WTC11 (cell line): Measurements from ENCODE around the gene GOLT1A. TPM values are rescaled to one million over a fixed set of nuclear protein-coding genes. Genes with fewer than 3 reads are reported as not detected.

Source experiments
- ATAC-seq: fragments of 200-7000 bp; cut with Tn5 transposase; 2 replicates; pipeline ENCODE4 v1.10.0; 2021; ENCODE audit warnings: mild to moderate bottlenecking, moderate library complexity
- CTCF ChIA-PET: fragments of 300-600 bp; sonication (Branson Sonifier 250); formaldehyde crosslinking; loops from one replicate; lab custom pipeline; 2021; ENCODE audit warnings: antibody characterized with exemption; lab: Charles Lee
- POLR2A ChIA-PET: fragments of 350-600 bp; sonication (Branson Sonifier 250); formaldehyde crosslinking; loops from one replicate; lab custom pipeline; 2021; ENCODE audit warnings: antibody characterized with exemption; lab: Charles Lee
- DNase-seq: peaks from one replicate; pipeline ENCODE4 v3.0.0; 2021; ENCODE audit warnings: low spot score
- H3K27ac Mint-ChIP-seq: 2 replicates; pipeline ENCODE4 v1.8.0; 2021; ENCODE audit warnings: mixed read lengths
- H3K27me3 Mint-ChIP-seq: 2 replicates; pipeline ENCODE4 v1.8.0; 2021; ENCODE audit warnings: low read depth, mild to moderate bottlenecking, moderate library complexity, mixed read lengths
- H3K36me3 Mint-ChIP-seq: 2 replicates; pipeline ENCODE4 v1.8.0; 2021; ENCODE audit warnings: mixed read lengths
- H3K4me1 Mint-ChIP-seq: 2 replicates; pipeline ENCODE4 v1.8.0; 2022; ENCODE audit warnings: mixed read lengths
- H3K4me3 Mint-ChIP-seq: 2 replicates; pipeline ENCODE4 v1.8.0; 2021; ENCODE audit warnings: mild to moderate bottlenecking, moderate library complexity, mixed read lengths
- H3K9me3 Mint-ChIP-seq: 2 replicates; pipeline ENCODE4 v1.8.0; 2021; ENCODE audit warnings: mixed read lengths
- AR ChIP-seq: fragments of 250-450 bp; sonication (Bioruptor Pico); IDR thresholded peaks from 2 replicates; pipeline ENCODE4 v1.9.0; 2021; ENCODE audit warnings: mild to moderate bottlenecking
- CBFB ChIP-seq: sonication (generic); formaldehyde crosslinking; IDR thresholded peaks from 2 replicates; pipeline ENCODE4 v1.8.1; 2022; ENCODE audit warnings: mild to moderate bottlenecking, low read depth, missing genetic modification reagents
- CREM ChIP-seq: sonication (generic); formaldehyde crosslinking; IDR thresholded peaks from 2 replicates; pipeline ENCODE4 v1.8.1; 2022; ENCODE audit warnings: mild to moderate bottlenecking, missing genetic modification reagents, moderate library complexity
- FOXJ3 ChIP-seq: sonication (generic); formaldehyde crosslinking; IDR thresholded peaks from 2 replicates; pipeline ENCODE4 v1.9.0; 2021; ENCODE audit warnings: missing genetic modification reagents, mild to moderate bottlenecking, borderline replicate concordance
- GABPB1 ChIP-seq: sonication (generic); formaldehyde crosslinking; IDR thresholded peaks from 2 replicates; pipeline ENCODE4 v1.8.1; 2023; ENCODE audit warnings: mild to moderate bottlenecking, missing genetic modification reagents
- GTF2I ChIP-seq: fragments of 250-450 bp; sonication (Bioruptor Pico); conservative IDR thresholded peaks from 2 replicates; pipeline ENCODE4 v1.4.0; 2021; ENCODE audit warnings: mild to moderate bottlenecking
- HMGA2 ChIP-seq: fragments of 250-450 bp; sonication (Bioruptor Pico); IDR thresholded peaks from 2 replicates; pipeline ENCODE4 v1.4.0; 2021; ENCODE audit warnings: mild to moderate bottlenecking, moderate library complexity
- MLX ChIP-seq: sonication (generic); formaldehyde crosslinking; IDR thresholded peaks from 2 replicates; pipeline ENCODE4 v1.8.1; 2023; ENCODE audit warnings: mild to moderate bottlenecking, missing genetic modification reagents, moderate library complexity
- NR2C2 ChIP-seq: sonication (generic); formaldehyde crosslinking; IDR thresholded peaks from 2 replicates; pipeline ENCODE4 v1.8.0; 2022; ENCODE audit warnings: mild to moderate bottlenecking, missing genetic modification reagents
- PRDM15 ChIP-seq: sonication (generic); formaldehyde crosslinking; IDR thresholded peaks from 2 replicates; pipeline ENCODE4 v1.8.0; 2022; ENCODE audit warnings: missing genetic modification reagents
- PREB ChIP-seq: sonication (generic); formaldehyde crosslinking; IDR thresholded peaks from 2 replicates; pipeline ENCODE4 v1.8.1; 2022; ENCODE audit warnings: mild to moderate bottlenecking, missing genetic modification reagents, moderate library complexity, borderline replicate concordance
- SMAD4 ChIP-seq: sonication (generic); formaldehyde crosslinking; IDR thresholded peaks from 2 replicates; pipeline ENCODE4 v1.8.0; 2022; ENCODE audit warnings: mild to moderate bottlenecking, missing genetic modification reagents
- TEAD1 ChIP-seq: sonication (generic); formaldehyde crosslinking; IDR thresholded peaks from 2 replicates; pipeline ENCODE4 v1.8.0; 2022; ENCODE audit warnings: mild to moderate bottlenecking, missing genetic modification reagents
- TEAD4 ChIP-seq: sonication (generic); formaldehyde crosslinking; IDR thresholded peaks from 2 replicates; pipeline ENCODE4 v1.8.0; 2022; ENCODE audit warnings: mild to moderate bottlenecking, missing genetic modification reagents
- TP53 ChIP-seq: sonication (generic); formaldehyde crosslinking; IDR thresholded peaks from 2 replicates; pipeline ENCODE4 v1.8.1; 2023; ENCODE audit warnings: mild to moderate bottlenecking, missing genetic modification reagents
- USF2 ChIP-seq: sonication (generic); formaldehyde crosslinking; IDR thresholded peaks from 2 replicates; pipeline ENCODE4 v1.8.1; 2023; ENCODE audit warnings: mild to moderate bottlenecking, missing genetic modification reagents, moderate library complexity
- ZNF232 ChIP-seq: sonication (generic); formaldehyde crosslinking; IDR thresholded peaks from 2 replicates; pipeline ENCODE4 v1.8.0; 2022; ENCODE audit warnings: mild to moderate bottlenecking, missing genetic modification reagents
- ZNF396 ChIP-seq: fragments of 250-450 bp; sonication (Bioruptor Pico); IDR thresholded peaks from 2 replicates; pipeline ENCODE4 v1.8.0; 2021; ENCODE audit warnings: mild to moderate bottlenecking, moderate library complexity, borderline replicate concordance
- ZNF425 ChIP-seq: fragments of 250-450 bp; sonication (Bioruptor Pico); conservative IDR thresholded peaks from 2 replicates; pipeline ENCODE4 v1.9.0; 2021; ENCODE audit warnings: mild to moderate bottlenecking
- ZSCAN18 ChIP-seq: fragments of 250-450 bp; sonication (Bioruptor Pico); IDR thresholded peaks from 2 replicates; pipeline ENCODE4 v2.1.2; 2022; ENCODE audit warnings: mild to moderate bottlenecking, moderate library complexity
- total RNA-seq: library from RNA; stranded (reverse); gene quantifications from 3 replicates; pipeline ENCODE4 v1.2.3, GENCODE V29; 2021

Gene GOLT1A
- total RNA-seq, 1 experiment from 2014 or later = 6.5 TPM

- H3K4me3 Mint-ChIP-seq = no peak overlapping the region
- TF ChIP-seq AR (CRISPR knock-in tag) (no peak), GTF2I (no peak), ZNF425 (no peak), MLX (CRISPR knock-in tag) (no peak), GABPB1 (no peak), PREB (CRISPR knock-in tag) (no peak), HMGA2 (CRISPR knock-in tag) (no peak), FOXJ3 (CRISPR knock-in tag) (no peak), CBFB (no peak), CREM (CRISPR knock-in tag) (no peak)
- H3K4me1 Mint-ChIP-seq = no peaks in the 10 kb centered on the region
- ATAC-seq (no peak), DNase-seq (no peak)
- no peaks in the 10 kb centered on the region; the same call in none of the 2 replicates for H3K36me3 Mint-ChIP-seq
- H3K27me3 Mint-ChIP-seq = no peaks in the 10 kb centered on the region
- POLR2A ChIA-PET = interaction anchor here (0.6 kb wide), 2 partner anchors 79 to 246 kb away, joined by 3 to 6 read pairs; no protein-coding TSS in a partner anchor
- CTCF ChIA-PET = interaction anchor here (0.8 to 3.3 kb wide), 12 partner anchors 9 to 136 kb away, joined by 3 to 17 read pairs (median 6); partner anchors contain the start of gene PLEKHA6
- H3K9me3 Mint-ChIP-seq = no peaks in the 10 kb centered on the region
- H3K27ac Mint-ChIP-seq = no peak overlapping the region
Measured at GRCh38 chr1:204262506-204263253, 48.9 kb upstream of the GOLT1A start.

- Mint-ChIP-seq H3K36me3 (no peaks in the 10 kb centered on the region; the same call in 1 of the 2 replicates), H3K4me1 (peaks cover 3% of the 10 kb centered on the region), H3K27ac (peak overlapping the region; percentile 72; the same call in 1 of the 2 replicates), H3K4me3 (no peak overlapping the region), H3K9me3 (no peaks in the 10 kb centered on the region), H3K27me3 (no peaks in the 10 kb centered on the region)
- no peak for ATAC-seq
- ChIA-PET POLR2A (interaction anchor here (0.6 kb wide), 1 partner anchor 79 kb away, joined by 3 read pairs; no protein-coding TSS in a partner anchor), CTCF (interaction anchor here (0.8 to 3.3 kb wide), 9 partner anchors 10 to 101 kb away, joined by 3 to 17 read pairs (median 4); partner anchors contain the start of gene PLEKHA6)
- no peak for DNase-seq
- TF ChIP-seq ZNF232 (CRISPR knock-in tag) = no peak
- TF ChIP-seq USF2 (CRISPR knock-in tag) = no peak
- TF ChIP-seq ZNF396 (CRISPR knock-in tag) = no peak
- no peak for TF ChIP-seq ZSCAN18 (CRISPR knock-in tag)
- TF ChIP-seq CBFB = no peak
- TF ChIP-seq TEAD4 (CRISPR knock-in tag) = no peak
- TF ChIP-seq NR2C2 (CRISPR knock-in tag) = no peak
- no peak for TF ChIP-seq SMAD4
- TF ChIP-seq TEAD1 (CRISPR knock-in tag) = no peak
- no peak for TF ChIP-seq TP53 (CRISPR knock-in tag)
- TF ChIP-seq PRDM15 (CRISPR knock-in tag) = no peak
Measured at GRCh38 chr1:204261746-204262505, 48.1 kb upstream of the GOLT1A start.
